B cell (primary cell): ENCODE results near the gene NGEF. TPM values are rescaled to one million over a fixed set of nuclear protein-coding genes. Genes with fewer than 3 reads are reported as not detected.

Experiments used
- ATAC-seq: fragments of 200-7000 bp; cut with Tn5 transposase; one replicate; pipeline ENCODE4 v1.10.0; 2021; ENCODE audit warnings: low read depth, mild to moderate bottlenecking, moderate number of reproducible peaks, moderate library complexity
- CTCF ChIA-PET: fragments of 350-600 bp; sonication (Branson Sonifier 250); formaldehyde crosslinking; loops from one replicate; lab custom pipeline; 2021; ENCODE audit warnings: antibody characterized with exemption, inconsistent platforms; lab: Charles Lee
- POLR2A ChIA-PET: fragments of 350-600 bp; sonication (Branson Sonifier 250); formaldehyde crosslinking; loops from one replicate; lab custom pipeline; 2021; ENCODE audit warnings: antibody characterized with exemption; lab: Charles Lee
- DNase-seq: peaks from one replicate; pipeline ENCODE4 v3.0.0; 2013
- H2AFZ ChIP-seq: 2 replicates; pipeline ENCODE4 v1.6.1; 2012; ENCODE audit warnings: mild to moderate bottlenecking, low read depth, low read length; ENCODE audit not compliant: insufficient read depth, poor library complexity, severe bottlenecking
- H3K27ac ChIP-seq, 2 donors: 1 replicate in 1 of 2; 2 replicates in 1 of 2; pipeline ENCODE4 v1.5.1; 2012 to 2013; ENCODE audit warnings: low read length in 2 of 2, mild to moderate bottlenecking in 2 of 2, moderate library complexity in 1 of 2
- H3K27me3 ChIP-seq, 4 experiments: fragments of 200-600 bp in 1 of 4; sonication (generic) in 1 of 4; replicated peaks in 1 of 4; 1 replicate in 2 of 4; 2 replicates in 2 of 4; pipeline versions ENCODE4 v1.6.1 to v1.7.0; 2013 to 2016; ENCODE audit warnings: low read length in 3 of 4, mild to moderate bottlenecking in 2 of 4, mixed read lengths in 1 of 4, moderate library complexity in 1 of 4; ENCODE audit not compliant: insufficient read depth in 4 of 4, control insufficient read depth in 3 of 4; ENCODE audit errors: control extremely low read depth in 1 of 4
- H3K36me3 ChIP-seq, 2 experiments: replicated peaks in 1 of 2; 1 replicate in 1 of 2; 2 replicates in 1 of 2; pipeline versions ENCODE4 v1.6.1 to v1.7.1; 2013; ENCODE audit warnings: low read length in 1 of 2; ENCODE audit not compliant: insufficient read depth in 2 of 2, control insufficient read depth in 1 of 2; ENCODE audit errors: control extremely low read depth in 1 of 2, extremely low read depth in 1 of 2
- H3K4me1 ChIP-seq, 2 donors: fragments of 200-600 bp in 1 of 2; sonication (generic) in 1 of 2; 1 replicate in 1 of 2; 2 replicates in 1 of 2; pipeline versions ENCODE4 v1.5.1 to v1.6.1; 2013 to 2017; ENCODE audit warnings: low read length in 2 of 2; ENCODE audit not compliant: control insufficient read depth in 2 of 2, insufficient read depth in 2 of 2
- H3K4me2 ChIP-seq: replicated peaks from 2 replicates; pipeline ENCODE3; 2012; ENCODE audit warnings: mild to moderate bottlenecking, low read depth, low read length; ENCODE audit not compliant: poor library complexity, severe bottlenecking
- H3K4me3 ChIP-seq, 5 experiments: fragments of 200-600 bp in 1 of 5; sonication (generic) in 1 of 5; 1 replicate in 3 of 5; 2 replicates in 2 of 5; pipeline versions ENCODE4 v1.5.1 to v1.7.0; 2011 to 2016; ENCODE audit warnings: low read length in 4 of 5, mild to moderate bottlenecking in 4 of 5, low read depth in 2 of 5, control low read depth in 1 of 5, moderate library complexity in 1 of 5; ENCODE audit not compliant: insufficient read depth in 1 of 5; ENCODE audit errors: control extremely low read depth in 1 of 5, extremely low read depth in 1 of 5
- H3K79me2 ChIP-seq: fragments of 200-600 bp; sonication (generic); one replicate; pipeline ENCODE4 v1.6.0; 2016; ENCODE audit warnings: low read length; ENCODE audit not compliant: control insufficient read depth, insufficient read depth
- H3K9ac ChIP-seq: fragments of 200-600 bp; sonication (generic); 2 replicates; pipeline ENCODE4 v1.6.1; 2017; ENCODE audit warnings: mild to moderate bottlenecking, low read length, moderate library complexity
- H3K9me3 ChIP-seq, 3 donors: one replicate each; pipeline versions ENCODE4 v1.6.1 to v1.7.1; 2013; ENCODE audit warnings: low read length in 2 of 3; ENCODE audit not compliant: control insufficient read depth in 2 of 3, insufficient read depth in 1 of 3; ENCODE audit errors: control extremely low read depth in 1 of 3
- H4K20me1 ChIP-seq: 2 replicates; pipeline ENCODE4 v1.6.0; 2012; ENCODE audit warnings: mild to moderate bottlenecking, low read length; ENCODE audit not compliant: insufficient read depth, control insufficient read depth, poor library complexity, severe bottlenecking
- H3K27ac Mint-ChIP-seq: one replicate; pipeline ENCODE4 v1.8.0; 2021; ENCODE audit warnings: mixed read lengths
- H3K27me3 Mint-ChIP-seq: one replicate; pipeline ENCODE4 v1.8.0; 2021; ENCODE audit warnings: mixed read lengths
- H3K4me1 Mint-ChIP-seq: one replicate; pipeline ENCODE4 v1.8.0; 2021; ENCODE audit warnings: mixed read lengths
- H3K4me3 Mint-ChIP-seq: one replicate; pipeline ENCODE4 v1.8.0; 2021; ENCODE audit warnings: mixed read lengths
- H3K9me3 Mint-ChIP-seq: one replicate; pipeline ENCODE4 v1.8.0; 2022; ENCODE audit warnings: mixed read lengths; ENCODE audit not compliant: insufficient read depth
- CTCF ChIP-seq: fragments of 200-600 bp; IDR thresholded peaks from one replicate; pipeline ENCODE4 v1.8.0; 2022; ENCODE audit warnings: antibody characterized with exemption, mild to moderate bottlenecking
- EZH2 ChIP-seq: IDR thresholded peaks from 2 replicates; pipeline ENCODE4 v1.6.1; 2012; ENCODE audit warnings: borderline replicate concordance, low read depth, mild to moderate bottlenecking, moderate library complexity, low read length; ENCODE audit not compliant: insufficient read depth, poor library complexity, severe bottlenecking
- WGBS: methylation state at CpG from one replicate; pipeline ENCODE4 v1.1.5; 2013; ENCODE audit warnings: missing lambda C conversion rate; ENCODE audit not compliant: insufficient coverage; 5-methylcytosine and 5-hydroxymethylcytosine counted together
- intact Hi-C: fragments of 100-400 bp; cut with micrococcal nuclease; formaldehyde crosslinking; loops from one replicate; pipeline ENCODE4 v1.10.0; 2022
- polyA plus RNA-seq: library from polyadenylated mRNA; depleted of rRNA; stranded (reverse); fragments of >200 nt; gene quantifications from 2 replicates; pipeline ENCODE4 v1.2.3, GENCODE V29; 2012
- total RNA-seq, 2 donors: library from RNA; stranded (reverse); fragments of 120-200 nt in 1 of 2; gene quantifications; 1 replicate in 1 of 2; 2 replicates in 1 of 2; pipeline versions ENCODE4 v1.2.3 to v1.2.4, GENCODE V29; 2013 to 2022

Gene NGEF
- total and polyA plus RNA-seq, 2 donors (not counting 1 experiment from before 2014, with no cell fraction given) = not detected

GRCh38 chr2:232998666-232998985 lies 14.4 kb downstream of the NGEF start:
- Histone ChIP-seq H3K27me3 (no peaks in the 10 kb centered on the region), H3K4me3 (no peak overlapping the region), H3K36me3 (no peaks in the 10 kb centered on the region), H3K79me2 (no peaks in the 10 kb centered on the region), H3K9me3 (peaks cover 0 to 9% (median 0%) of the 10 kb centered on the region in 3 donors), H3K27ac (no peak overlapping the region), H2AFZ (no peak overlapping the region), H3K4me1 (no peaks in the 10 kb centered on the region), H3K9ac (no peak overlapping the region), H3K4me2 (no peak overlapping the region), H4K20me1 (no peaks in the 10 kb centered on the region)
- CTCF ChIA-PET = no interaction called here
- POLR2A ChIA-PET = no interaction called here
- DNase-seq (no peak), ATAC-seq (no peak)
- no peaks in the 10 kb centered on the region for H3K4me1 Mint-ChIP-seq
- TF ChIP-seq CTCF (no peak), EZH2 (no peak)
- no peaks in the 10 kb centered on the region for H3K27me3 Mint-ChIP-seq
- no peak overlapping the region for H3K4me3 Mint-ChIP-seq
- intact Hi-C loops = no loop called here
- H3K9me3 Mint-ChIP-seq = no peaks in the 10 kb centered on the region
- H3K27ac Mint-ChIP-seq = no peak overlapping the region
- 94% methylated on average over 5 of the region's 5 CpGs for WGBS

- 96% methylated on average over 13 of the region's 18 CpGs for WGBS
- Histone ChIP-seq H3K79me2 (no peaks in the 10 kb centered on the region), H4K20me1 (no peaks in the 10 kb centered on the region), H3K27me3 (no peaks in the 10 kb centered on the region), H3K4me2 (no peak overlapping the region), H3K4me3 (no peak overlapping the region), H3K27ac (no peak overlapping the region), H3K9ac (no peak overlapping the region), H3K4me1 (no peaks in the 10 kb centered on the region), H2AFZ (no peak overlapping the region), H3K9me3 (peaks cover 0 to 9% (median 4%) of the 10 kb centered on the region in 3 donors), H3K36me3 (no peaks in the 10 kb centered on the region)
- Mint-ChIP-seq H3K4me1 (no peaks in the 10 kb centered on the region), H3K9me3 (no peaks in the 10 kb centered on the region), H3K4me3 (no peak overlapping the region), H3K27ac (no peak overlapping the region), H3K27me3 (no peaks in the 10 kb centered on the region)
- POLR2A ChIA-PET = interaction anchor here (0.6 kb wide), 1 partner anchor 41 kb away, joined by 17 read pairs; no protein-coding TSS in a partner anchor
- no peak for TF ChIP-seq EZH2
- TF ChIP-seq CTCF = no peak
- intact Hi-C loops = no loop called here
- DNase-seq (no peak), ATAC-seq (no peak)
- CTCF ChIA-PET = no interaction called here
Observed at GRCh38 chr2:232997749-232998665, 15.0 kb downstream of the NGEF start.
